Transverse colon (tissue), 4 donors: ENCODE results near the gene MYCL. TPM values are rescaled to one million over a fixed set of nuclear protein-coding genes. Genes with fewer than 3 reads are reported as not detected.

Experiments used
- DNase-seq: peaks from one replicate; pipeline ENCODE4 v3.0.0-alpha.2; 2019
- H3K27ac ChIP-seq, 4 donors: fragments of 200-600 bp; sonication (generic); 2 replicates each; pipeline ENCODE4 v1.5.1; 2016 to 2018; ENCODE audit warnings: inconsistent platforms in 4 of 4
- H3K27me3 ChIP-seq: fragments of 200-600 bp; sonication (generic); 2 replicates; pipeline ENCODE4 v1.5.1; 2017; ENCODE audit warnings: inconsistent platforms
- H3K36me3 ChIP-seq, 4 donors: fragments of 200-600 bp; sonication (generic); 2 replicates each; pipeline ENCODE4 v1.5.1; 2017 to 2019; ENCODE audit warnings: inconsistent platforms in 4 of 4
- H3K4me1 ChIP-seq, 4 donors: fragments of 200-600 bp; sonication (generic); 2 replicates each; pipeline ENCODE4 v1.5.1; 2017 to 2020; ENCODE audit warnings: inconsistent platforms in 4 of 4
- H3K4me3 ChIP-seq, 4 donors: fragments of 200-600 bp; sonication (generic); 1 replicate in 1 of 4; 2 replicates in 3 of 4; pipeline versions ENCODE4 v1.5.1 to v1.6.1; 2017 to 2019; ENCODE audit warnings: inconsistent platforms in 4 of 4
- H3K9me3 ChIP-seq, 2 donors: fragments of 200-600 bp; sonication (generic); 2 replicates each; pipeline ENCODE4 v1.5.1; 2017 to 2019; ENCODE audit warnings: inconsistent platforms in 2 of 2
- EP300 ChIP-seq: sonication (generic); formaldehyde crosslinking; IDR thresholded peaks from one replicate; pipeline ENCODE4 v1.6.1; 2017; ENCODE audit warnings: antibody characterized with exemption, low read depth
- POLR2A ChIP-seq: fragments of 450-650 bp; IDR thresholded peaks from one replicate; pipeline ENCODE4 v1.6.1; 2016; ENCODE audit warnings: antibody characterized with exemption, mild to moderate bottlenecking, moderate library complexity
- POLR2AphosphoS5 ChIP-seq, 3 donors: sonication (generic); formaldehyde crosslinking; IDR thresholded peaks; one replicate each; pipeline ENCODE4 v1.6.1; 2016; ENCODE audit warnings: antibody characterized with exemption in 3 of 3
- WGBS, 2 donors: methylation state at CpG; one replicate each; pipeline ENCODE4 v1.1.5; 2018; ENCODE audit warnings: low coverage in 1 of 2; 5-methylcytosine and 5-hydroxymethylcytosine counted together
- in situ Hi-C, 4 donors: fragments of 200-750 bp; cut with MboI; loops; one replicate each; pipeline versions ENCODE4 v1.15.0 to v1.15.1; 2017; ENCODE audit warnings: low sequenced_read_pairs in 3 of 4, low pct_ligation_motif_present in 1 of 4, low pct_unique_long_range_greater_than_20kb in 1 of 4
- intact Hi-C: fragments of 100-400 bp; cut with DNase I; formaldehyde crosslinking; loops from one replicate; pipeline ENCODE4 v1.15.1; 2023; ENCODE audit warnings: low total_unique reads
- total RNA-seq, 4 donors: library from RNA; depleted of rRNA; stranded (reverse); fragments of >200 nt; gene quantifications; one replicate each; pipeline ENCODE4 v1.1.0, GENCODE V29; 2016
- TF ChIP-seq, protein P1 (sequence below), 5 experiments: fragments of 200-600 bp in 3 of 5; fragments of 450-650 bp in 2 of 5; sonication (generic) in 3 of 5; IDR thresholded peaks; 1 replicate in 2 of 5; 2 replicates in 3 of 5; pipeline ENCODE4 v1.5.1; 2016 to 2017; ENCODE audit warnings: antibody characterized with exemption in 5 of 5, inconsistent platforms in 3 of 5, mild to moderate bottlenecking in 2 of 5, moderate library complexity in 1 of 5

Gene MYCL
- total RNA-seq, 4 donors from 2014 or later, result 14.2 to 27.3 (median 15.8) TPM

DNA sequence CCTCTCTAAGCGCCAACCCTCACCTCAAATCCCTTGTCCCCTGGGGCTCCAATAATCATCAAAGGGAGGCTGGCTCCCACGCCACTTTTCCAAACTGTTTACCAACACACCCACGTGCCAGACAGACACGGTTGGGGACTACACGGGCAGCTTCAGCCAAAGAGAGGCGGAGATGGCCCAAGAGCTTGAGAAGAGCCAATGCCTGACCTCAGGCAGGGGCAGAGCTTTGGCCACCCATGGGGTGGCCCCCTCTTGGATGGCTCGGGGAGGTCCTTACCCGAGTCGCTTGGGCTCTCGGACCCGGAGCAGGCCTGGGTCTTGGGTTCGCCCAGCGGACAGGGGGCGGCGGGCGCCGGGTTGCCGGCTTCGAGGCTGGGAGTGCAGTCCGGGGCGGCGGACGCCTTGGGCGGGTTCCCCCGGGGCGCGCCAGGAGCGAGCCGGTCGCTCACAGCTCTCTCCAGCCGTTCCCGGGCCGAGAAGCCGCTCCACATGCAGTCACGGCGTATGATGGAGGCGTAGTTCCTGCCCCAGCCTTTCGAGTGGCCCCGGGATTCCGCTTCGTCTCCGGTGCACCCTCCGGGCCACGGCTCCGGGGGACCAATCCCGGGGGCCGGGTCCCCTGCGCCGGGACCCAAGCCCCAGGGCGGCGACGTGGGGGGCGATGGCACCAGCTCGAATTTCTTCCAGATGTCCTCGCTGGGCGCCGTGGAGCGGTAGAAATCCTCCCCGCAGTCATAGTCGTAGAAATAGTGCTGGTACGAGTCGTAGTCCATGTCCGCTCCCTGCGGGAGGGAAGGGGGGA lies 854 bp downstream of the MYCL start:
- intact Hi-C loops (loop anchor here (5.0 kb wide), 1 partner anchor 84 kb away; no protein-coding TSS in a partner anchor), in situ Hi-C loops (no loop called here)
- Histone ChIP-seq H3K9me3 (no peaks in the 10 kb centered on the region), H3K27me3 (peaks cover 53% of the 10 kb centered on the region), H3K4me3 (peak overlapping the region; percentile 46 to 73 (median 68)), H3K27ac (peak overlapping the region; percentile 68 to 87 (median 84)), H3K36me3 (no peaks in the 10 kb centered on the region), H3K4me1 (peaks cover 4 to 34% (median 21%) of the 10 kb centered on the region in 4 donors)
- TF ChIP-seq POLR2AphosphoS5 (IDR thresholded peaks at IDR 0.05) (no peak), EP300 (no peak), POLR2A (no peak)
- TF ChIP-seq, protein P1, sequence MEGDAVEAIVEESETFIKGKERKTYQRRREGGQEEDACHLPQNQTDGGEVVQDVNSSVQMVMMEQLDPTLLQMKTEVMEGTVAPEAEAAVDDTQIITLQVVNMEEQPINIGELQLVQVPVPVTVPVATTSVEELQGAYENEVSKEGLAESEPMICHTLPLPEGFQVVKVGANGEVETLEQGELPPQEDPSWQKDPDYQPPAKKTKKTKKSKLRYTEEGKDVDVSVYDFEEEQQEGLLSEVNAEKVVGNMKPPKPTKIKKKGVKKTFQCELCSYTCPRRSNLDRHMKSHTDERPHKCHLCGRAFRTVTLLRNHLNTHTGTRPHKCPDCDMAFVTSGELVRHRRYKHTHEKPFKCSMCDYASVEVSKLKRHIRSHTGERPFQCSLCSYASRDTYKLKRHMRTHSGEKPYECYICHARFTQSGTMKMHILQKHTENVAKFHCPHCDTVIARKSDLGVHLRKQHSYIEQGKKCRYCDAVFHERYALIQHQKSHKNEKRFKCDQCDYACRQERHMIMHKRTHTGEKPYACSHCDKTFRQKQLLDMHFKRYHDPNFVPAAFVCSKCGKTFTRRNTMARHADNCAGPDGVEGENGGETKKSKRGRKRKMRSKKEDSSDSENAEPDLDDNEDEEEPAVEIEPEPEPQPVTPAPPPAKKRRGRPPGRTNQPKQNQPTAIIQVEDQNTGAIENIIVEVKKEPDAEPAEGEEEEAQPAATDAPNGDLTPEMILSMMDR (IDR thresholded peaks at IDR 0.05), result no peak
- WGBS, 2 donors, result 17 to 24% methylated on average over 1 to 6 of the region's 64 CpGs
- peak; percentile 30 for DNase-seq

- Histone ChIP-seq H3K36me3 (no peaks in the 10 kb centered on the region), H3K27me3 (peaks cover 53% of the 10 kb centered on the region), H3K27ac (peak overlapping the region in 1 of 4 donors; percentile 0), H3K9me3 (no peaks in the 10 kb centered on the region), H3K4me1 (peaks cover 4 to 34% (median 21%) of the 10 kb centered on the region in 4 donors), H3K4me3 (peak overlapping the region in 2 of 4 donors; percentile 73)
- intact Hi-C loops, result loop anchor here (5.0 kb wide), 1 partner anchor 83 kb away; no protein-coding TSS in a partner anchor
- in situ Hi-C loops, result loop anchor here in 1 of 4 donors (5.0 kb wide), 1 partner anchor 78 kb away; no protein-coding TSS in a partner anchor
- WGBS, 2 donors, result 57 to 62% methylated on average over 7 to 8 of the region's 8 CpGs
- TF ChIP-seq, protein P1 (IDR thresholded peaks at IDR 0.05), result no peak
- TF ChIP-seq POLR2AphosphoS5 (IDR thresholded peaks at IDR 0.05), result no peak
- no peak for TF ChIP-seq EP300
- TF ChIP-seq POLR2A, result no peak
- DNase-seq, result no peak
These were observed 1.8 kb downstream of the MYCL start for GRCh38 chr1:39899611-39900538.

DNA sequence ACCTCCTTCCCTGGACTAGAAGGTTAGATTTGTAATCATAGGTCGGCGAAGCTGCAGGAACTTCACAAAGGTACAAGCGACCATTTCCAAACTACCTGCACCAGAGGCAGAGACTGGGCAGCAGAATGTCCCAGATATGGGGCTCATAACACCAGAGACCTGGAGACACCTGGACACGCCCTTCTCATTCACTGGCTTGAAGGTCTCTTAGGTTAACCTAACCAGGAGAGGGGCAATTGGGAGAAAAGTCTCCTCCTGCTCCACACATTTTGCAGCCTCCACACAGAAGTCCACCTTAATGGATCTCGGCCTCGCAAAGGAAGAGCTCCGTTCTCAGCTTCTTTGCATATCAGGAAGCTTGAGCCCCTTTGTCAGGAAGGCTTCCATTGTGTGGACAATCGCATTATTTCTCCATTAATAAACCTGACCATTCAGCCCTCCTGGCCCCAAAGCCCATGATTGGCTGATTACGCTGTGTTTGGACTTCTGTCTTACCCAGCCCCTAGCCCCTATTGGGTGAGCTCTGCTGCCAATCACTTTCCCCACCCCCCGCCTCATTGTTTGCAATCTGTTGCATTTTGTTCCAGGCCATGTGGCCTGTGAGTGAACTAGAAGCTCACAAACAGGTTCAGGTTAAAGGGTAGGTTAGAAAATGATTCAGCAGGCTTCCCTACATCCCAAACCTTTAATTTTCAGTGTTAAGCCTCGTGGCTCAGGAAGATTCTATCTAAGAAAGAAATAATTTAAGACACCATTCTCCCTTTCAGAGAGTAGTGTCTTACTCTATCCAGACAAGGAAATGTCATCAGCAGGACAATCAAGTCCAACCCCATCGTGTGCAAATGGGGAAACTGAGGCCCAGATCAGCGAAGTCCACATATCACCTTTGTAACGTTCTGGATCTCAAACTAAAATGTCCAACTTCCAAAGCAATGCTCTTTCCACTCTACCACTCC lies 2.8 kb downstream of the MYCL start:
- peaks cover 49% of the 10 kb centered on the region for H3K27me3 ChIP-seq
- intact Hi-C loops (no loop called here), in situ Hi-C loops (loop anchor here in 1 of 4 donors (5.0 kb wide), 1 partner anchor 77 kb away; no protein-coding TSS in a partner anchor)
- H3K36me3 ChIP-seq, result no peaks in the 10 kb centered on the region
- no peak overlapping the region for H3K4me3 ChIP-seq
- no peak overlapping the region for H3K27ac ChIP-seq
- peak; percentile 44 for DNase-seq
- no peaks in the 10 kb centered on the region for H3K9me3 ChIP-seq
- TF ChIP-seq EP300, result no peak
- TF ChIP-seq POLR2AphosphoS5 (IDR thresholded peaks at IDR 0.05), result no peak
- TF ChIP-seq, protein P1 (IDR thresholded peaks at IDR 0.05), result no peak
- 60 to 64% methylated on average over 2 to 14 of the region's 14 CpGs for WGBS, 2 donors
- peaks cover 4 to 34% (median 21%) of the 10 kb centered on the region in 4 donors for H3K4me1 ChIP-seq
